Vagina (tissue), 2 donors: ENCODE data around the gene FGR.

Source experiments
- CTCF ChIP-seq, 3 experiments: fragments of 450-650 bp in 2 of 3; fragments of 200-600 bp in 1 of 3; sonication (generic) in 1 of 3; IDR thresholded peaks; one replicate each; pipeline ENCODE4 v1.5.1; 2017 to 2019; ENCODE audit warnings: antibody characterized with exemption in 3 of 3, mild to moderate bottlenecking in 2 of 3, moderate library complexity in 2 of 3
- POLR2A ChIP-seq, 2 donors: fragments of 450-650 bp; IDR thresholded peaks; one replicate each; pipeline ENCODE4 v1.6.1; 2017; ENCODE audit warnings: antibody characterized with exemption in 2 of 2, mild to moderate bottlenecking in 2 of 2, moderate library complexity in 2 of 2

GRCh38 chr1:27647328-27647727 lies 12.3 kb upstream of the FGR start:
- no peak for TF ChIP-seq CTCF (IDR thresholded peaks at IDR 0.05)
- no peak for TF ChIP-seq POLR2A (IDR thresholded peaks at IDR 0.05)
